Measurements from ENCODE around the gene CHRNA5.

GRCh38 chr15:78625606-78626280 is 60.4 kb downstream of the CHRNA5 start:
- TF ChIP-seq CTCF (IDR thresholded peaks at IDR 0.05; ENCODE audit: insufficient read depth, low read length, poor library complexity, severe bottlenecking): no peak
- no peak for TF ChIP-seq EZH2phosphoT487 (conservative IDR thresholded peaks at IDR 0.05; ENCODE audit: low read length)
